ENCODE data around the gene C1QTNF8.

GRCh38 chr16:1047801-1048200, 48.2 kb downstream of the C1QTNF8 start:
- TF ChIP-seq CTCF (IDR thresholded peaks at IDR 0.05) = no peak
- no peak for TF ChIP-seq POLR2A (IDR thresholded peaks at IDR 0.05)
